T-helper 1 cell treated with Interleukin-12 subunit alpha and Interleukin-12 subunit beta and Interleukin-4 antibody, amounts not matched to agents 30 ng/mL and 1 ng/mL, for 36 hours (primary cell): Measurements from ENCODE around the gene PRPF18. TPM values are rescaled to one million over a fixed set of nuclear protein-coding genes. Genes with fewer than 3 reads are reported as not detected.

ENCODE experiments used
- intact Hi-C: fragments of 100-400 bp; cut with micrococcal nuclease; formaldehyde crosslinking; loops from one replicate; pipeline ENCODE4 v1.15.1; 2024
- total RNA-seq: library from RNA; stranded (reverse); gene quantifications from 2 replicates; pipeline ENCODE4 v1.2.3, GENCODE V29; 2022

The PRPF18 gene
- total RNA-seq, 1 donor from 2014 or later, result 24.6 TPM

DNA sequence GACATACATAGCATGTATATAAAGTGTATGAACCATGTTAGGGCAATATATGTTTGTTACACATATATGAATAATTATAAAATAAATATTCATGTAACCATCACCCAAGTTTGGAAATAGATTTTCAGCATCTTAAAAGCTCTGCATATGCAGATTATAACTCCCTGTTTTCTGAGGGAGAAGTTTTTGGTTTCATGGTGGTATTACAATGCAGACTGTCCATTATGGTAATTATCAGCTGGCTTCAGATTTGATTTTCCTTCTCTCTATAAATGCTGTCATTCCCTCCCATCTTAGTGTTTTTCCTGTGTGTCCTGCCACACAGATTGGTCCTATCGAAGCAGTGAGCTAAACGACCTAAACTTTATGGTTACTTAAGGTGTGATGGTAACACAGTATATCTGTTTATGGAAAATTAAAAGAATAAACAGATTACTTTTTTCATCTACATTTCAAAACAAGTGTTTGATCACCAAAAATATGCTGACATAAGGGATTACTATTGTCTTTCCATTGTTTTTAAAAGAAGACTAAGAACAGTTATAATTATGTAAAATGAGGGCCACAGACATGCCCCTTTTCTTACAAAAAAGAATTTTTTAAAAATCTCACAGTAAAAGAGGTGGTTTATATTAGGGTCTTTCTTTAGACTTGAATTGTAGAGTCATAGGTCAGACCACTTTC lies 17.7 kb downstream of the PRPF18 start:
- intact Hi-C loops, result no loop called here

DNA sequence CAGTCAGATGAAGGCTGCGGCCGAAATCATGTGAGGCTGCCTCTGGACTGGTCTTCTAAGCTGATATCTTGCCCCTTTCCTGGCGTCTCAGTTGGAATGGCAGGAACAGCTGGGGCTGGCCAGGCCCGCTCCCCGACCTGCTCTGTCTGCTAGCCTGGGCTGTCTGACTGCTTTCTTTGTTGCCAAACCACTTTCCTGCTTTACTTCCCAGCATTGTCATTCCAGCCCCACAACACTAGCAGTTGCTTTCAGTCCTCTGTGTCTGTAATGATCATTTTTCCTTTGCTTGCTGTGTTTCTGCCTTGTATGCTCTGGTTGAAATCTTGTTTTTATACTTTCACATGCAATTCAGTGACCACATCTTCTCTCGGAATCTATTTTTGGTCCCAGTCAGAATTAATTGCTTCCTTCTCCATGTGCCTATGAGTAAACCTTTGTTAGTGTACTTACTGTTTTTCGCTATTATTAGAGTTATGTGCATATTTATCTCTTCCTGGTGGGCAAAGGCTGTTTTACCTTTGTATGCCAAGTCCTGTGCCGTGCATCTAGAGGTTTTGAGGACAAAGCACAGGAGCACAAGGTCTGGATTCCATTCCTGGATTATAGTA lies 21.6 kb downstream of the PRPF18 start:
- intact Hi-C loops, result no loop called here

DNA sequence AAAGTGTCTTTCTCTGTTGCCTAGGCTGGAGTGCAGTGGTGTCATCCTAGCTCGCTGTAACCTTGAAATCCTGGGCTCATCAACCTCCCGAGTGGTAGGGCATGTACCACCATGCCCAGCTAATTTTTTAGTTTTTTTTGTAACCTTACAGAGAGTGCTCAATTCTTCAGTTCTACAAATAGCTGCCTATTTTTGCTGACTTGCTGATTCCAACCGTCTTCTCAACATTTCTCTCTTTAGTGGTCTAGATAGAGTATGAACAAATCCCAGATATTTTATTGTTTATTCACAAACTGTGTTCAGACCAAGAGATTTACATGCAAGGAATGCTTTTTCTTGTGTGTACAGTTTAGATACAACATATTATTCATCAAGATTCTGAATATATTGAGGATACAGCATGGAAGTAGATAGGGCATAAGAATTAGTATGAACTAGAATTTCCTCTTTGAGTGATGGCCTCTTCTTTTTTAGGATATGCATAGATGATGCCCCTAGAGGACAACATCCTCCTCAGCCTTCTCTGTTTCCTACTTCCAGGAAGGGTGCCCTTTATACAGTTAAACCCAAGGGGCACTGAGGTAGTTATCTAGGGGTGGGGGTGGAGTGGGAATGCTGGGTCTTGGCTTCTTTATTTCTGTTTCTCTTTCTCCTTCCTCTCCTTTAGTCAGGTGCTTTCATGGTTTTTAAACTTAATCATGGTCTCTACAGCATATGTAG lies 26.0 kb downstream of the PRPF18 start:
- intact Hi-C loops, result loop anchor here (1.0 kb wide), 1 partner anchor 165 kb away; no protein-coding TSS in a partner anchor

DNA sequence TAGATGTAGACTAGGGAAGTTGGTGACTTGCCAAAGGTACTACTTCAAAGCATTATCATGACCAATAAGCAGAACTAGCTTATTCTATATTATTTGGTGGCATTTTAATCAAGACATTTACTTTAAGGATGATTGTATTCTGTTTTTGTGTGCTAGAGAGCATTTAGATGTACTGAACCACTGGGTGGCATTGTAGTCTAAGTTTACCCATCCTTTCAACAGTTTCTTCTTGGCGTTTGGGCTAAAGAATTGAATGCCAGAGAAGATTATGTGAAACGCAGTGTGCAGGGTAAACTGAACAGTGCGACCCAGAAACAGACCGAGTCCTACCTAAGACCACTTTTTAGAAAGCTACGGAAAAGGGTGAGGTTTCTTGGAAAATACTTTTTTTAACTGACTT lies 26.8 kb downstream of the PRPF18 start:
- intact Hi-C loops, result loop anchor here (1.0 kb wide), 1 partner anchor 165 kb away; no protein-coding TSS in a partner anchor

DNA sequence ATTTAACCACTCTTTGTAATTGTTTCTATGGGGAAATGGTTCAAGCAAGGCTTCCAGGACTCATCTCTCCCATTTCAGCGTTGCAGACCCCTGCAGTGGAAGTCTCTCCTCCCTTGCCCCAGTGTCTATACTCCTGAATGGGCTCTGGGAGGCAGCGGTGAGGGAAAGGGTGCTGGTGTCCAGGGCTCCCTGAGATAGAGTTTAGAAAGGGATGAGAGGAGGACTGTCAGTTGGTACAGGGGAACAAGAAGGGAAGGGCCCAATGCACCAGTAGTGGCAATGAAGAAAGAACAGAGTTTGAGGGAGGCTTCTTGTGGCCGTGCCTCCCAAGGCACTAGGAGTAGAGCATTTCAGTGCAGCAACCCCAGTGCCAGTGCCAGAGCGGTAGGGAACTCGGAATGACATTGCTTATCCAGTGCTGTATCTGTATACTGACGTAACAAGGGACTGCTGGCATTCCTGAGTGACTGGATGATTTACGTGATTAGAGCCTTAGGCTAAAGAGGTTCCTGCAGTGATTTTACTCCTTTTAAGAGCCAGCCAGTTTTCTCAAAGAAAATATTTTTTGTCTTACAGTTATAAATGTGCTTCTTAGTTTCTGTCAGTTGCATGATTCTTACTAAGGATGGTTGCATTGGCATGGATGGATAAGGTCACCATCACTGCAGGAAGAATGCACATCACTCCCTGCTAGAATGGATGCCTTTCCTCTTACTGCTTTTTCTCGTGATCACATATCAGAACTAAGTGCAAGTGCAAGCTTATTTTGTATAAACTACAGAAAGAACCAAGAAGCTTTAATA lies 28.0 kb downstream of the PRPF18 start:
- intact Hi-C loops, result no loop called here

DNA sequence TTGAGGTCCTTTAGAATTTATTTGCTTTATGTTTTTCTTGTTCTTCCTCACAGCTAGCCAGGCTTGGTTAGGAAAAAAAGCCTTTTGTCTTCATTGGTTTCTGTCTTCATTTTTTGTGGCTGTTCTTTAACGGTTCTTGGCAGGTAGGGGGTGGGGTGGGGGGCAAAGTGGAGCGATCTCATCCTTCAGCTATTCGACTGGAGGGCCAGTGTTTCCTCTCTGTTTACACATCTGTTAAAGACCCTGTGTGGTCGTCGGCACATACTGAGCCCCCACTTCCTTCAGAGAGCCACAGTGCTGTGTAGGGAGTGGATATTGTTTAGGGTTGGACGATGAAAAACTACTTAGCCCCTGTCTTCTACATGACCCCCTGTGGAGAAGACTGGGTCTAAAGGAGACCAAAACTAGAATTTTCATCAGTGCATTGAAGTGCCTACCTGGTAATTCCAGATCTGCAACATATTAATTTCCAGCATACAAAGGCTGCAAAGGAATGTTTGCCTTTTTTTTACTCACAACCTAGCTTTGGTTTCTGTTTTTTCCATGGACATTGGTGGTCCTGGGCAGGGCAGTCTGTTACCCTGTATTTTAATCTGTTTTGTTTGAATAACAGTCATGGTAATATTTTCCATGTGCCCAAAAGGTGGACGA lies 29.0 kb downstream of the PRPF18 start:
- intact Hi-C loops, result no loop called here

DNA sequence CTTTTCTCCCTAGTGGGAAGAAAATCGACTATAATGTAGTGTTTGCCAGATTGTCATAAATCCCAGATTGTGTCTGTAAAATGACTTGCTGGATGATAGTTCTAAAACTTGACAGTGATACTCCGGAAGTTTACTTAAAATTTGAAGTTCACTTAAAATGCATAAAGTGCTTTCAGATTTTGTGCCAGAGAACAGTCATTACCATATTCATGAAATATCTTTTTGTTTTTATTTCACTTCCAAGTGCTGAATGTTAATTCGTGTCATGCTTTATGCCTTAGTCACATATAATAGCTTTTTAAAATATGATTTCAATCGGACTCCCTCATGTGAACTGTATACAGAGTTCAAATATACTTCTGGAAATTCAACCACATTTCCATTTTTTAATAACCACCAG lies 30.4 kb downstream of the PRPF18 start:
- intact Hi-C loops, result no loop called here

DNA sequence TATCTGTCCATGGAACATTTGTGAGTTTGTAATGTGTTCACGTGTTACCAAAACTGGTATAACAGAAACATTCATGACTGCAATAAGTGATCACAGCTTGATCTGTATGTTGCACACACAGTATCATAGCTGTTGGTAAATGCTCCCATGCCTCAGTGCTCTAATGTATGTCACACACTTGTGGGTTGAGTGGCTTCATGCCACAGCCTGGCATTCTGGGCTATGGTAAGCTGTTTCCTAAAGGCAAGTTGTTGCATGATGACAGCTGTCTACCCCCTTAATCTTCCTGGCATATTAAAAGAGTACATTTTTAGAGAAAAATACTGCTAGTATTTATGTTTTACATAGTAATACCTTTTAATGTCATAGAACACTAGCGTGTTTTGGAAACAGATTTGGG lies 35.2 kb downstream of the PRPF18 start:
- intact Hi-C loops, result no loop called here

DNA sequence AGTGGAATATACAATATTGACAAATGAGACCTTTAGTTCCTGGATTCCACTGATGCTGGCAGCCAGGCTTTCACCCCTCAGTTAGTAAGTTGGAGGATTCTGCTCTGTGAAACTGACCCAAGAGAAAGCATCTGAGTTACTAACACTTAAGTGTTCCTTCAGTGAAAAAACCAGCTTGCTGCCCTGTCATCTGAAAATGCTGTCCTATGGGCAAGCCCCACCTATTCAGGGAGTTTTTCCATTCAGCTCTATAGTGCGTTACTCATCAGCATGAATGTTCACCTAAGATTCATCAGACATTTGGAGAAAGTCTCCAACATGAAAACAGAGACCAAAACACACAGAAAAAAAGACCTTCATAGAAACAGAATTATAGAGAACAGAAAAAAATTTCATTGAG lies 37.9 kb downstream of the PRPF18 start:
- intact Hi-C loops, result no loop called here

DNA sequence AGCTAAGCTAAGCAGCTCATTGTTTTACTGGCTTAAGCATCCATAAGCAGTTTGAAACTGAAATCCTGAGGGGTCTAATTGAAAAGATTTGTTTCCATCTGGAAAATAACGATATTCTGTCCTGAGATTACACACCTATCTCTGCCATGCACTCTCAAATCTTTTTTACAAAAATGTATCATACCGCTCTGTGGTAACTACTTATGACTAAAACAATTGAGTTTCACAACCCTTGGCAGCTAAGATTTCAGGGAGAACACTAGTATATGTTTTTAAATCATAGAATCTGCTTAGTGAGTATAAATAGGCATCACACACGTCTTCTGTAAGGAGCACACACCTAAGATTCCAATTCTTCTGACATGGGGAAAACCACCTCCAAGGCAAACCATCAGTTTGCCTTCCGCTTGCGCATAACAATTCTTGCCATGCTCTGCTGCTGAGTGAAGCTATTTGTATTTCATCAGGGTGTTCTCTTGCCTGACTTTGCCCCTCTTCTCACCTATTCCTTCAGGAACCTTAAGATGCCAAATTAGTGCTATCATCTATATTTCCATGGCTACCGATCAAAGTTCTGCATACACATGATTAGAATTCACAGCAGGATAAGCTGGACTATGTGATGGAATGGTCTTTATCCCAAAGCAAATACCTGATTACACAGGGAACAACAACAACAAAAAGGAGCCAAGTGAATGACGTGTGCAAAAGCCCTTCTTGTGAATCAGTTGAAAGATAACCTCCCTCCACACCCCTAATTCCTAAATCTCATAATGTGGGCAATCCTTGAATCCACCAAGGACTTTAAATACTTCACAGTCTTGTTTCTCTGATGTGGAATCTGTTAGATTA lies 40.9 kb downstream of the PRPF18 start:
- intact Hi-C loops, result no loop called here

DNA sequence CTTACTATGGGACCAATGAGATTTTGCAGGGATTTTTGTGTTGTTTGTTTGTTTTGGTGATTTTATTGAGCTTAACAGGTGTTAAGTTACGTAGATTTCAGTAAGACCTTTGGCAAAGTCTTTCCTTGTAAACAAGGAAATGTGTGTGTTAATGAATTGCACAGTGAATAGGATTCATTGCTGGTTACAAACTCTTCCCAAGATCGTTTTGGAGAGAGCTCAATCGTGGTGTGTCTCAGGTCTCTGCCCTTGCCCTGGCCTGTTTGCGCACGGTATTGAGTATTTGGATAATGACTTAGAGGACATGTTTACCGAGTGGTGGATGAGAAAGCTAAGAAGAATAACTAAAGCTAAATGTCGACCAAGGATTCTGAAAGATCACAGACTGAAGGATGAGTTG lies 41.9 kb downstream of the PRPF18 start:
- intact Hi-C loops, result no loop called here

DNA sequence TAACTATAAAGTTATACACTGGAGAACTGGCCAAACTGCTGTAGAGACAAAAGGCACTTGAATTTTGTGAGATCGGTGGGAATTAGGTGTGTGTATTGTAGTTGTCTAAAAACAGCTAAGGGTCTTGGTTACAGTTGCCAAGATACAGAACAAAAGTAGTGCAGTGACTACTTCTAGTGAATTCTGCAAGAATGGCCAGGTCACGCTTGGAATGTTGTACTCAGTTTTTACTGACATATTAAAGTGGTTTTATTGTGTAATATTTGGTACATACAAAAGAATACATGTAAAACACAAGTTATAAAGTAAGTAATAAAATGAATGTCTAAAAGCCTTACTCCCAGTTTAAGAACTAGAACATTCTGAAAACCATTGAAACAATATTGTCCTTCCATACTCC lies 42.4 kb downstream of the PRPF18 start:
- intact Hi-C loops, result no loop called here

DNA sequence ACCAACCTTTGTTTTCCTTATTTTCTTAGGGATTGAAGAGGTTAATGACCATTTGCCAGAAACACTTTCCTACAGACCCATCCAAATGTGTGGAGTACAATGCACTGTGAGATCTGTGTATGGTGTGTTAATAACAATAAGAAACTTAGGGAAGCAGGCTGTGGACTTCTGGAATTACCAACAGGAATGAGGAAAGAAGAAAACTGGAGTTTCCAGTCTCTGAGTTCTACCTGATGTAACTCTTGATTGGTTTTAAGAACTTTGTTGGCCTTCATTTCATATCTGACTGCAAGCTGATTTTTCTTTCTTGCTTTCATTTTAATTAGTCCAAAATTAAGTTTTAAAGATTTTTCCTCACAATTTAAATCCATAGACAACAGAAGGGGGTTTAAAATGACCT lies 43.5 kb downstream of the PRPF18 start:
- intact Hi-C loops, result no loop called here

DNA sequence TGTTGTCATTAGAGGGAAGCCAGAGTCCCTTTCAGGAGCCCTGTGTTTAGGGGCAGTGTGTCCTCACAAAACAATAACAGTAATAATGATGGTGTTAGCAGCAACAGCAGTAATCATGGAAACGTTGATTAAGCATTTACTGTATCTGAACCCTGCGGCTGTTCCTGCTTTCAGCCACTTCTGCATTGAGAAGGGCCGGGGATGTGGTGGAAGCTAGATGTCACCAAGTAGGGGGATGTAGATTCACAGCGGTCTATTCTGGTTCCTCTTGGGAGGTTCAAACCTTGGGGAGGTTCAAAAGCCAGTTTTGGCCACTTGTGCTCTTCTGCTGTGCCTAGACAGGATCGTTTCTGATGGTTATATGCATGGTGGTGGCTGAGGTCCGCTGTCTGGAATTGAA lies 44.8 kb downstream of the PRPF18 start:
- intact Hi-C loops, result no loop called here

DNA sequence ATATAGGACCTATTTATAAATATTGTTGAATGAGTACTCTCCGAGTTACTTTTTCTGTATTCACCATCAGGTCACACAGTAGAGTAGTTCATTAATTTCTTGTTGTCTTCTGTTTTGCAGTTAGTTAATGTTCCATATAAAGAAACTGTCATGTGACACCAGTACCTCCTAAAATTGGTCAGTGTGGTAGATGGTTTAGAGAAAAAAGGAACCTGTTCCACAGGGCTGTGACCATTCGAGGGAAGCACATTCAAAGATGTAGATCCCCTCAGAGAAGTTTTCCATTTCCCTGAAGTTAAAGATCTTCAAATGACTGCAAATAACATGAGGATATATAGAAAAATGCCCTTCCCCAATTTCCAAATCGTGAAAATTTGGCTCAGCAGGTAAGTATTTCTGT lies 45.7 kb downstream of the PRPF18 start:
- intact Hi-C loops, result no loop called here

DNA sequence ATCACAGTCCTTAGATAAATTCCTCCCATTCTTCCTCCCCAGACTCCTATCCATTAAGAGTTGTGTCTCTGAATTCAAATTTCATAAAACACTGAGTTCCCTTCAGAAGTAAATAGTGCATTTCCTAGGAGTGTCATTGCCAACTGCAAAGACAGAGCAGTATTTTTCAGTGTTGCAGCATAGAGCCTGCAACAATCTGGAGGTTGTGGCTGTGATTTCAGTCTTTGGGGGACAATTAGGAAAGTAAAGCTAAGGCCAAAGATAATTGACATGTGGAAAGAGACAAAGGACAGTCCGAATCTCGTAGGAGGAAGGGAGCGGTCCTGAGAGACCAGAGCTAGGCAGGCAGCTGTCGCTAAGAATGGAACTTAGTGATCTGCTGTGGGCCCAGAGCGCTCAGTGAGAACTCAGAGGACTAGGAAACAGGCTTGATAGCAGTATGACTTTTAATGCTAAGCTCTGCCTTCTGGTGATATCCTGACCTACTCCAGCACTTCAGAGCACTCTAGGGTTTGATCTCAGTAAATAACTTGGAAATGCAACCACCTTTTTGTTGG lies 46.2 kb downstream of the PRPF18 start:
- intact Hi-C loops, result no loop called here

DNA sequence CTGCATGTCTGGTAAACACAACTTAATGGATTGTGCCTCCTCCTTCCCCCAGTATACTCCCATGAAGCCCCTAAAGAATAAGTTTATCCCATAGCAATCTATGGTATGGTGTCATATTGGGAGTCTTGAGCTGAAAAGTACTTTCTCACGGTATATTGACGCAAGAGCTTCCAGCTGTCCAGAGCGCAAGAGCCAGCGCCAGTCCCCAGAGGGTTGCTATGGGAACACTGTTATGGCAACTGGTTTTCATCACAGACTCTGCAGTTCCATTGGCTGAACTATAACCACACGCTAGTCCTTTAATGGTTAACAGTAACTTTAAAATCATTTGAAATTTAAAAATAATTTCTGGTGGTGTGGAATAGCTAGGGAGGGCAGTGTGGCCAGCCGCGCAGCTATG lies 46.9 kb downstream of the PRPF18 start:
- intact Hi-C loops, result no loop called here

DNA sequence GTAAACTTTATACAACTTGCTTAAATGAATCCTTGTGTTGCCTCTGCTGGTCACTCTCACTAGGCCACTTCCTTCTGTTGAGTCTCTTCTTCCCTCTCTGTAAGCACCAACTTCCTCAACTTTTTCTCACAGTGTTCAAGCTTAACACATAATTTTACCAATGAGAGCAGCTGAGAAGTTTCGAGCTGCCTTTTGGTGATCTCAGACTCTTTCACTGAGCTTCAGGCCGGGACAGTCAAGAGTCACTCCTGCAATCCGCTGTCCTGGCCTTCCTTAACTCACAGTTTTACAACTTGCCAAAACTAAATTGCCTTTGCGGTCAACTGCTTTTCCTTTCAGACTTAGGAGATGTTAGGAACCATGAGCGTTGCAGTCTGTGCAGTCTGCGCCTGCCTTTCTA lies 47.4 kb downstream of the PRPF18 start:
- intact Hi-C loops, result no loop called here

DNA sequence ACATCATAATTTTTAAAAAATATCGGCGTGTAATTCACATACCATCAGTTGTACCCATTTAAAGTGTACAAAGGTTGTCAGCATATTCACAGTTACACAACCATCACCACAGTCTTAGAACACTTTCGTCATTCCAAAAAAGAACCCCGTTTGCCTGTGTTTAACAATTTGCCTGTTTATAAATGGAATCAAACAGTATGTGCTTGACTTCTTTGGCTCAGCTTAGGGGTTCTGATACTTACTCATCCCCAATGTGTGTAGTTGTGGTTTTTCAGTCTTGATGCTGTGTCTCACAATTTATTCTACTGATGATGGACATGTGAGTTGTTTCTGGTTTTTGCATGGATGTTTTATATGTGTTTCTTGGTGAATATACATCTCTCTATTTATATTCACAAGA lies 50.0 kb downstream of the PRPF18 start:
- intact Hi-C loops, result no loop called here

DNA sequence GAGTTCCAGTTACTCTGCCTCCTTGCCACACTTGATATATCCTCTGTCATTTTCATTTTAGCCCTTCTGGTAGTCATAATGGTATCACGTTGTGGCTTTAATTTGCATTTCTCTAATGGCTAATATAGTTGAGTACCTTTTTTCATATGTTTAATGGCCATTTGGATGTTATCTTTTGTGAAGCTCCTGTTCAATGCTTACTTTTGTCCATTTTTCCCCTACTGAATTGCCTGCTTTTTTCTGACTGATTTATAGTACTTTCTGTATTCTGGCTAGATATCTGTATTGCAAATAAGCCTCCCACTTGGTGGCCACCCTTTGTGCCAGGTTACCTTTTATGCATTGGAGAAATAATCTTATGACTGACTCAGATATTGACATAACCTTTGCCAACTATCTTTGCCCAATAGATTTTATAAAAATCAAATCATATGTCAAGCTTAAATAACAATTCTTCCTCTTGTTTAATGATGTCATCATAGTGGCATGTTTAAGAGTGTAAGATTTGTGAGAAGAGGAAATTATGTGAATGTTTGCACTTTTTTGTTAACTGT lies 50.6 kb downstream of the PRPF18 start:
- intact Hi-C loops, result no loop called here
